Measurements from ENCODE around the gene TMF1.

TMF1 gene

DNA sequence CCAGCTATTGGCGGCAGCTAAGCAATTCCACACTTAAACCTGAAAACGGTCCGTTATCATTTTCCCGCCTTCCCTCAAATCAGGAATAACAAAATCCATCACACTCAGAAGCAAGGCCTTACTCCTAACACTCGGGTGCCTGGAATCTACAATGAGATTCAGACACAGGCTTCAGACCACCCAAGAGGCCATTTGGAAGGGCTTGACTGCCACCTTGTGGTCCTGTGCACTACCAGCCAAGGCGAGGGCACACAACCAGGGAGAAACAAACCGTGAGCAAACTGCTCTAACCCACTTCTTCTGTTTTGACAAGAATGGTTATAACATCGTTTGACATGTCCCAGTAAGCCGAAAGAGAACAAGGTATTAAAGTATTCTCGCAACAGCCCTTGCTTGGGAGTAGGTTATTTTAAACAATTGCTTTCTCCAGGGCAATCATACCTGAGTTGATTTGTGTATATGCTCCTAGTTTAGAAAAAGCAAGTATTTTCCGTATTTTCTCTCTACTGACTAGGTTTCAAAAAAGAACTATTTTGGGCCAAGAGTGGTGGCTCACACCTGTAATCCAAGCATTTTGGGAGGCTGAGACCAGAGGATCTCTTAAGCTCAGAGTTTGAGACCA is 79.7 kb downstream of the TMF1 start:
- DNase-seq (ENCODE audit: low read depth): peak; percentile 50
